H1 (cell line): Measurements from ENCODE around the gene NPIPB6. TPM values are rescaled to one million over a fixed set of nuclear protein-coding genes. Genes with fewer than 3 reads are reported as not detected.

Experiments used
- CTCF ChIA-PET: fragments of 300-600 bp; sonication (Branson Sonifier 250); formaldehyde crosslinking; loops from one replicate; lab custom pipeline; 2021; ENCODE audit not compliant: partially characterized antibody; lab: Charles Lee
- POLR2A ChIA-PET: fragments of 300-600 bp; sonication (Branson Sonifier 250); formaldehyde crosslinking; loops from one replicate; lab custom pipeline; 2021; ENCODE audit warnings: inconsistent platforms; ENCODE audit not compliant: partially characterized antibody; lab: Charles Lee
- DNase-seq, 2 experiments: peaks; one replicate each; pipeline versions ENCODE4 v3.0.0 to v3.0.0-alpha.2; 2010 to 2022; ENCODE audit warnings: low spot score in 2 of 2, low read depth in 1 of 2, mixed read lengths in 1 of 2
- FAIRE-seq: peaks from 2 replicates; lab custom pipeline; 2011; peaks lifted over from hg19 to GRCh38; lab: Jason Lieb, UNC
- H2AFZ ChIP-seq: 2 replicates; pipeline ENCODE4 v1.8.1; 2012; ENCODE audit warnings: low read length, inconsistent platforms
- H2AK5ac ChIP-seq: 2 replicates; pipeline ENCODE4 v1.6.1; 2013; ENCODE audit warnings: low read depth, low read length
- H2BK120ac ChIP-seq: replicated peaks from 2 replicates; pipeline ENCODE3; 2013; ENCODE audit warnings: low read depth, low read length, inconsistent platforms
- H2BK12ac ChIP-seq: 2 replicates; pipeline ENCODE4 v1.6.1; 2013; ENCODE audit warnings: low read depth, low read length
- H2BK15ac ChIP-seq: 2 replicates; pipeline ENCODE4 v1.6.1; 2013; ENCODE audit warnings: low read length
- H2BK20ac ChIP-seq: 2 replicates; pipeline ENCODE4 v1.6.1; 2013; ENCODE audit warnings: low read length
- H2BK5ac ChIP-seq: 2 replicates; pipeline ENCODE4 v1.6.1; 2013; ENCODE audit warnings: low read depth, low read length
- H3K14ac ChIP-seq: 2 replicates; pipeline ENCODE4 v1.6.1; 2013; ENCODE audit warnings: inconsistent platforms; ENCODE audit not compliant: insufficient read length
- H3K18ac ChIP-seq: 2 replicates; pipeline ENCODE4 v1.6.1; 2013; ENCODE audit warnings: low read length; ENCODE audit errors: extremely low read depth
- H3K23ac ChIP-seq: 2 replicates; pipeline ENCODE4 v1.6.1; 2013; ENCODE audit warnings: inconsistent platforms; ENCODE audit not compliant: insufficient read length
- H3K23me2 ChIP-seq: 2 replicates; pipeline ENCODE4 v1.6.1; 2013; ENCODE audit warnings: low read depth, low read length
- H3K27ac ChIP-seq: 2 replicates; pipeline ENCODE4 v1.6.1; 2011; ENCODE audit warnings: low read depth, low read length, inconsistent platforms
- H3K27me3 ChIP-seq, 4 experiments: replicated peaks in 1 of 4; 1 replicate in 1 of 4; 2 replicates in 3 of 4; pipeline versions ENCODE4 v1.6.1 to v1.8.1; 2011 to 2013; ENCODE audit warnings: low read length in 3 of 4, mild to moderate bottlenecking in 3 of 4, inconsistent platforms in 2 of 4, mixed read lengths in 2 of 4, moderate library complexity in 1 of 4; ENCODE audit not compliant: control insufficient read depth in 3 of 4, insufficient read depth in 3 of 4; ENCODE audit errors: extremely low read depth in 1 of 4
- H3K36me3 ChIP-seq, 4 experiments: 2 replicates each; pipeline versions ENCODE4 v1.6.1 to v1.8.1; 2011 to 2013; ENCODE audit warnings: mild to moderate bottlenecking in 4 of 4, low read length in 3 of 4, moderate library complexity in 2 of 4, control low read depth in 1 of 4, inconsistent platforms in 1 of 4; ENCODE audit not compliant: insufficient read depth in 4 of 4, control insufficient read depth in 2 of 4
- H3K4ac ChIP-seq: replicated peaks from 2 replicates; pipeline ENCODE3; 2013; ENCODE audit warnings: low read length, low read depth, mixed read lengths, inconsistent platforms; ENCODE audit not compliant: insufficient read length
- H3K4me1 ChIP-seq, 4 experiments: replicated peaks in 1 of 4; 1 replicate in 1 of 4; 2 replicates in 3 of 4; pipeline versions ENCODE4 v1.6.1 to v1.8.1; 2011 to 2013; ENCODE audit warnings: low read length in 3 of 4, inconsistent platforms in 2 of 4, mixed read lengths in 1 of 4; ENCODE audit not compliant: insufficient read depth in 4 of 4, control insufficient read depth in 3 of 4
- H3K4me2 ChIP-seq, 2 experiments: 2 replicates each; pipeline versions ENCODE4 v1.6.1 to v1.8.1; 2011 to 2013; ENCODE audit warnings: low read depth in 2 of 2, low read length in 2 of 2, control low read depth in 1 of 2, inconsistent platforms in 1 of 2, mild to moderate bottlenecking in 1 of 2; ENCODE audit not compliant: insufficient read depth in 1 of 2
- H3K4me3 ChIP-seq, 4 experiments: fragments of 200-600, 300-600 bp in 1 of 4; sonication (generic), shearing (Covaris generic), sonication (Bioruptor Twin) in 1 of 4; 2 replicates each; pipeline versions ENCODE4 v1.5.1 to v1.8.1; 2011 to 2016; ENCODE audit warnings: low read length in 4 of 4, low read depth in 3 of 4, control low read depth in 2 of 4, inconsistent platforms in 2 of 4, mild to moderate bottlenecking in 2 of 4, mixed read lengths in 1 of 4, moderate library complexity in 1 of 4; ENCODE audit not compliant: insufficient read depth in 2 of 4; ENCODE audit errors: extremely low read depth in 1 of 4
- H3K56ac ChIP-seq: replicated peaks from 2 replicates; pipeline ENCODE3; 2013; ENCODE audit warnings: low read depth, mild to moderate bottlenecking, mixed read lengths, low read length, inconsistent platforms; ENCODE audit not compliant: insufficient read length
- H3K79me1 ChIP-seq: 2 replicates; pipeline ENCODE4 v1.6.1; 2013; ENCODE audit warnings: low read depth, low read length, control low read depth
- H3K79me2 ChIP-seq, 2 experiments: 2 replicates each; pipeline versions ENCODE4 v1.6.1 to v1.8.1; 2012 to 2013; ENCODE audit warnings: low read length in 2 of 2, mild to moderate bottlenecking in 2 of 2, inconsistent platforms in 1 of 2; ENCODE audit not compliant: insufficient read depth in 2 of 2, control insufficient read depth in 1 of 2
- H3K9ac ChIP-seq, 4 experiments: replicated peaks in 1 of 4; 1 replicate in 1 of 4; 2 replicates in 3 of 4; pipeline versions ENCODE4 v1.6.1 to v1.8.1; 2011 to 2013; ENCODE audit warnings: low read depth in 3 of 4, low read length in 3 of 4, control low read depth in 2 of 4, mild to moderate bottlenecking in 2 of 4, moderate library complexity in 2 of 4, inconsistent platforms in 1 of 4; ENCODE audit errors: extremely low read depth in 1 of 4
- H3K9me3 ChIP-seq, 2 experiments: 2 replicates each; pipeline versions ENCODE4 v1.6.1 to v1.8.1; 2012 to 2013; ENCODE audit warnings: mild to moderate bottlenecking in 2 of 2, moderate library complexity in 2 of 2, control low read depth in 1 of 2, inconsistent platforms in 1 of 2, low read depth in 1 of 2, low read length in 1 of 2, mixed read lengths in 1 of 2; ENCODE audit not compliant: insufficient read depth in 2 of 2
- H4K20me1 ChIP-seq, 2 experiments: replicated peaks in 1 of 2; 2 replicates each; pipeline versions ENCODE3 to v1.8.1; 2011 to 2013; ENCODE audit warnings: inconsistent platforms in 2 of 2, low read length in 2 of 2, mild to moderate bottlenecking in 1 of 2; ENCODE audit not compliant: insufficient read depth in 2 of 2, control insufficient read depth in 1 of 2
- H4K5ac ChIP-seq: 2 replicates; pipeline ENCODE4 v1.6.1; 2013; ENCODE audit warnings: low read length, low read depth, mixed read lengths, inconsistent platforms; ENCODE audit not compliant: insufficient read length
- H4K8ac ChIP-seq: 2 replicates; pipeline ENCODE4 v1.8.0; 2013; ENCODE audit warnings: mild to moderate bottlenecking, moderate library complexity, low read length, inconsistent platforms; ENCODE audit not compliant: insufficient read depth; ENCODE audit errors: extremely low read depth
- H4K91ac ChIP-seq: replicated peaks from 2 replicates; pipeline ENCODE3; 2013; ENCODE audit warnings: low read length, mixed read lengths, inconsistent platforms; ENCODE audit not compliant: insufficient read length
- HDAC2 ChIP-seq, 2 experiments: fragments of 300-600 bp in 1 of 2; sonication (generic) in 1 of 2; IDR thresholded peaks; 2 replicates each; pipeline ENCODE4 v1.6.1; 2011 to 2012; ENCODE audit warnings: low read depth in 2 of 2, low read length in 2 of 2, mild to moderate bottlenecking in 2 of 2, moderate library complexity in 2 of 2, borderline replicate concordance in 1 of 2, inconsistent platforms in 1 of 2
- SIN3A ChIP-seq, 2 experiments: IDR thresholded peaks in 1 of 2; conservative IDR thresholded peaks in 1 of 2; 2 replicates each; pipeline ENCODE4 v1.6.1; 2011 to 2012; ENCODE audit warnings: low read length in 2 of 2, improper control_type of control experiment in 1 of 2, low read depth in 1 of 2, mild to moderate bottlenecking in 1 of 2
- WGBS, 2 experiments: shearing (Covaris generic) in 1 of 2; methylation state at CpG; one replicate each; pipeline versions ENCODE4 v1.1.6 to v1.1.7; 2013 to 2015; ENCODE audit warnings: low lambda C conversion rate in 2 of 2, mixed read lengths in 2 of 2, inconsistent platforms in 1 of 2, low coverage in 1 of 2, missing lambda C conversion rate in 1 of 2; ENCODE audit not compliant: insufficient replicate concordance in 2 of 2, insufficient coverage in 1 of 2, insufficient read length in 1 of 2; ENCODE audit errors: extremely low coverage in 1 of 2, missing lambda C conversion rate in 1 of 2; 5-methylcytosine and 5-hydroxymethylcytosine counted together
- polyA plus RNA-seq, 7 experiments: library from polyadenylated mRNA; depleted of rRNA in 3 of 7; stranded (reverse) in 5 of 7; unstranded in 2 of 7; fragments of >200 nt in 5 of 7; fragments of 200-250 nt in 2 of 7; gene quantifications; 1 replicate in 5 of 7; 2 replicates in 1 of 7; 4 replicates in 1 of 7; pipeline versions ENCODE4 v1.2.1 to v1.2.3, GENCODE V29; 2011 to 2013; ENCODE audit warnings: missing spikeins in 2 of 7, mixed read lengths in 2 of 7
- total RNA-seq: library from RNA; stranded (reverse); fragmentation: NEBNext Ultra II Directional; extraction: Animal tissue kit (Norgen Biotek cat#: 25700); gene quantifications from 2 replicates; pipeline ENCODE4 v1.2.1, GENCODE V29; 2021

NPIPB6 gene
- total and polyA plus RNA-seq, 2 of the 8 experiments (the other 6 are each of a cell fraction or from before 2014, with no cell fraction given), result 0.83 to 1.9 TPM

- Histone ChIP-seq H3K56ac (no peak overlapping the region), H4K91ac (no peak overlapping the region), H3K4me3 (0 out of 8 replicates have a peak overlapping the region, but pooled peaks of 1 of the 4 experiments have one; percentile 3), H2BK15ac (no peak overlapping the region), H3K4me1 (peaks cover 6 to 37% (median 22%) of the 10 kb centered on the region in 4 experiments), H2BK20ac (no peak overlapping the region), H4K5ac (no peak overlapping the region), H2AFZ (no peak overlapping the region), H3K14ac (no peak overlapping the region), H2AK5ac (no peak overlapping the region), H3K27me3 (no peaks in the 10 kb centered on the region), H2BK5ac (0 out of 2 replicates have a peak overlapping the region, but pooled peaks have one; percentile 31), H3K9me3 (no peaks in the 10 kb centered on the region), H3K9ac (no peak overlapping the region), H4K20me1 (peaks cover 38 to 53% of the 10 kb centered on the region in 2 experiments), H3K27ac (no peak overlapping the region), H4K8ac (no peak overlapping the region), H3K4ac (no peak overlapping the region), H3K79me1 (peaks cover 40% of the 10 kb centered on the region), H3K4me2 (peak overlapping the region in 1 of 2 experiments; percentile 40; a peak in 3 of 4 replicates), H2BK12ac (no peak overlapping the region; the same call in 1 of the 2 replicates), H3K79me2 (peaks cover 10 to 94% of the 10 kb centered on the region in 2 experiments), H3K23ac (no peak overlapping the region), H3K18ac (no peak overlapping the region), H2BK120ac (no peak overlapping the region), H3K23me2 (peaks cover 7% of the 10 kb centered on the region), H3K36me3 (peaks cover 0 to 8% (median 2%) of the 10 kb centered on the region in 4 experiments; a peak in 2 of 8 replicates)
- ChIA-PET CTCF (interaction anchor here (1.0 to 4.4 kb wide), 6 partner anchors 15 to 23 kb away, joined by 3 to 32 read pairs (median 22); no protein-coding TSS in a partner anchor), POLR2A (interaction anchor here (0.6 to 5.1 kb wide), 9 partner anchors 8 to 126 kb away, joined by 3 to 22 read pairs (median 5); no protein-coding TSS in a partner anchor)
- DNase-seq (no peak), FAIRE-seq (no peak)
- WGBS, 2 experiments, result 67% methylated on average over 11 of the region's 11 CpGs; no CpG with 5 or more reads in 1 of the 2 experiments
- no peak for TF ChIP-seq HDAC2 (IDR thresholded peaks at IDR 0.05; ENCODE audit: borderline replicate concordance in 1 of 2, low read depth in 2 of 2, low read length in 2 of 2)
- 0 out of 4 replicates have a peak, but pooled peaks of 1 of the 2 experiments have one; percentile 24 for TF ChIP-seq SIN3A (conservative IDR thresholded peaks at IDR 0.05 in 1 of 2, IDR thresholded peaks at IDR 0.05 in 1 of 2; ENCODE audit: low read depth in 1 of 2, low read length in 2 of 2)
These were observed 65.4 kb downstream of the NPIPB6 start for GRCh38 chr16:28297784-28298510.
